NOMO-1 treated with DMSO at 0.1 percent for 48 hours (cell line): ENCODE results near the gene KCNAB3.

ENCODE experiments used
- DNase-seq: peaks from one replicate; lab custom pipeline; 2025; ENCODE audit not compliant: unreplicated experiment; lab: John Stamatoyannopoulos, UW

Gene KCNAB3

GRCh38 chr17:7881276-7882054, 48.2 kb downstream of the KCNAB3 start:
- peak; percentile 28 for DNase-seq

DNA sequence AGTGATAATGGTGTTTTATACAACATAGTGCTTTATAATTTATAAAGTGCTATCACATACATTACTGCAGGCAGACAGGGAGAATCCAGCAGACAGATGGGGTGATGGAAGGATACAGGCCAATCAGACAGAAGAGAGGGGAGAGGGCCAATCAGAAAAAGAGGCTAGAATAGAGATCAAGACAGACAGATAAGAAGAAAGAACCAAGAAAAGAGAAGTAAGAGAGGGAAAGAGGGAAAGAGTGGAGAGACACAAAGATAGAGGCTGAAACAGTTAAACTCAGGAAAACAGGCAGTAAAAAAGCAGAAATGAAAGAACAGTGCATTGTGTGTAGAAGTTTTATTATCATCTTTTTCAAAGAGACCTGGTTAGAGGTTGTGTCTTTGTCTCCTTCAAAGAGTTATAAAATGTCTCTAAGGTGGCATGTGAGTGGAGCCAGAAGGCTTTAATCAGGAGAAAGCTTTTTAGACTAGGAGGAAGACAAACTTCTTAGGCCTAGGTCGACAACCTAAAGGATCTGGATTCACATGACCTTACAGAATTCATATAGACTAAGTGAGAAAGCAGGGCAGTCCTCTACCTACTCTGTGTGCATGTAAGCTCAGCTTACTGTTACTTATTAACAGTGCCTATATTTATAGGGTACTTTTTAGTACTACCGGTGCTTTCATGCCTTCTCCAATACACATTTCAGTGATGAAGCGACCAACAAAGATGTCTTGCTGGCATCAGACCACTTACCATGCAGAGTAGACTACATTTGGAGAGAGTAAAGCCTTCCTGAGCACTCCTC, 49.4 kb downstream of the KCNAB3 start:
- DNase-seq = peak; percentile 61

- DNase-seq = no peak
Measured at GRCh38 chr17:7878234-7878633, 51.4 kb downstream of the KCNAB3 start.

GRCh38 chr17:7875804-7876370, 53.8 kb downstream of the KCNAB3 start:
- DNase-seq = peak; percentile 56

DNA sequence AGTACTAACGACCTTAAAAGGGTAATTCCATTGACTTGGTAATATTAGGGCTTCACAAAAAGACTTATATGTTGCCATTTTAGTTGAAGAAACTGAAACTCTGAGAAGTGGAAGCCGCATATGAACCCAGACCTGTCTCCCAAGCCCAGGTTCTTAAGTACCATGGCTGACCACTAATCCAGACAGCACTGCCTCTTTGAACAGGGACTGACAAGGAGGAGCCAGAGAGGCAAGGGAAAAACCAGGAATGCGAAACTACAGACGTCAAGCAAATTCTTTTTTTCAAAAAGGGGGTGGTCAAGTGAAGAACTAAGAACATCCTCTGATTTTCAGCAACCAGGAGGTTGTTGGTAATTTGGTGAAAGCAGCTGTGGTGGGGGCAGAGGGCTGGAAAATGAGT, 56.6 kb downstream of the KCNAB3 start:
- no peak for DNase-seq
